ENCODE results near the gene LMO4. TPM values are rescaled to one million over a fixed set of nuclear protein-coding genes. Genes with fewer than 3 reads are reported as not detected.
A peak's percentile ranks its signal among the peaks of the same experiment; 100 is the strongest.

The LMO4 gene
- total RNA-seq, 1 experiment from 2014 or later: 38.5 TPM

- Histone ChIP-seq H2AFZ (ENCODE audit: low read depth, low read length, poor library complexity, severe bottlenecking) (peak overlapping the region; percentile 64), H3K4me1 (ENCODE audit: control insufficient read depth in 1 of 2, insufficient read depth in 2 of 2, low read length in 2 of 2) (peaks cover 16 to 42% of the 10 kb centered on the region in 2 experiments), H4K20me1 (ENCODE audit: insufficient read depth) (no peaks in the 10 kb centered on the region), H3K36me3 (ENCODE audit: control insufficient read depth in 1 of 2, insufficient read depth in 2 of 2, low read length in 2 of 2) (no peaks in the 10 kb centered on the region), H3K27me3 (ENCODE audit: insufficient read depth, low read length) (no peaks in the 10 kb centered on the region), H3K27ac (ENCODE audit: low read depth, low read length) (peak overlapping the region; percentile 77), H3K4me3 (replicated peaks in 1 of 2; ENCODE audit: low read depth in 1 of 2, low read length in 2 of 2) (peak overlapping the region; percentile 75 to 79), H3K9me3 (ENCODE audit: control insufficient read depth in 1 of 2, insufficient read depth in 1 of 2, low read depth in 1 of 2, low read length in 2 of 2) (no peaks in the 10 kb centered on the region), H3K9me2 (ENCODE audit: insufficient read depth) (no peaks in the 10 kb centered on the region), H3K79me2 (ENCODE audit: insufficient read depth, low read length) (peaks cover 16% of the 10 kb centered on the region), H3K4me2 (ENCODE audit: low read length) (peak overlapping the region; percentile 80), H3K9ac (ENCODE audit: low read length) (peak overlapping the region; percentile 76)
- RAD21 ChIA-PET (ENCODE audit: low non-redundant PET in 1 of 2, low total read pairs in 2 of 2, uncharacterized antibody in 2 of 2, unreplicated experiment in 2 of 2): interaction anchor here in 1 of 2 experiments (0.6 kb wide), 1 partner anchor 32 kb away, joined by 3 read pairs; no protein-coding TSS in a partner anchor
- POLR2A ChIA-PET: interaction anchor here (0.6 to 1.7 kb wide), 4 partner anchors 11 to 626 kb away, joined by 3 to 6 read pairs (median 4); no protein-coding TSS in a partner anchor
- TF ChIP-seq MAX (IDR thresholded peaks at IDR 0.05) (0 out of 2 replicates have a peak, but pooled peaks have one; percentile 17), CBX3 (IDR thresholded peaks at IDR 0.05; ENCODE audit: low read depth) (no peak)
- CTCF ChIA-PET: no interaction called here
- ATAC-seq (no peak), DNase-seq (ENCODE audit: low read depth, low spot score) (no peak)
- TSS peak; percentile 95 for BruUV-seq (replicated peaks)
- intact Hi-C loops (cut with micrococcal nuclease): loop anchor here (2.0 to 5.0 kb wide), 4 partner anchors 480 to 1355 kb away; partner anchors contain the start of gene PKN2
Measured at GRCh38 chr1:87327376-87328271, 1.1 kb upstream of the LMO4 start.

- intact Hi-C loops (cut with micrococcal nuclease): loop anchor here (5.0 kb wide), 2 partner anchors 478 to 1353 kb away; partner anchors contain the start of gene PKN2
- no peak for TF ChIP-seq CBX3 (IDR thresholded peaks at IDR 0.05; ENCODE audit: low read depth)
- TF ChIP-seq POLR2AphosphoS5 (IDR thresholded peaks at IDR 0.05; ENCODE audit: low read depth, low read length): 0 out of 2 replicates have a peak, but pooled peaks have one; percentile 6
- TF ChIP-seq ELF1 (IDR thresholded peaks at IDR 0.05; ENCODE audit: borderline replicate concordance, low read depth): no peak
- POLR2A ChIA-PET: interaction anchor here (0.6 to 1.7 kb wide), 2 partner anchors 624 to 1228 kb away, joined by 3 to 4 read pairs; no protein-coding TSS in a partner anchor
- peaks cover 16% of the 10 kb centered on the region for H3K79me2 ChIP-seq (ENCODE audit: insufficient read depth, low read length)
- DNase-seq (ENCODE audit: low read depth, low spot score) (no peak), ATAC-seq (no peak)
- H3K9ac ChIP-seq (ENCODE audit: low read length): peak overlapping the region; percentile 75
- peak overlapping the region; percentile 77 for H3K27ac ChIP-seq (ENCODE audit: low read depth, low read length)
- peak overlapping the region; percentile 78 for H3K4me2 ChIP-seq (ENCODE audit: low read length)
- no TSS peak for BruUV-seq (replicated peaks)
- CTCF ChIA-PET: interaction anchor here (1.3 kb wide), 1 partner anchor 36 kb away, joined by 3 read pairs; no protein-coding TSS in a partner anchor
- RAD21 ChIA-PET (ENCODE audit: low non-redundant PET in 1 of 2, low total read pairs in 2 of 2, uncharacterized antibody in 2 of 2, unreplicated experiment in 2 of 2): interaction anchor here in 1 of 2 experiments (0.6 kb wide), 1 partner anchor 1379 kb away, joined by 4 read pairs; no protein-coding TSS in a partner anchor
- peak overlapping the region; percentile 75 to 79 for H3K4me3 ChIP-seq (replicated peaks in 1 of 2; ENCODE audit: low read depth in 1 of 2, low read length in 2 of 2)
- H3K4me1 ChIP-seq (ENCODE audit: control insufficient read depth in 1 of 2, insufficient read depth in 2 of 2, low read length in 2 of 2): peaks cover 18 to 45% of the 10 kb centered on the region in 2 experiments
- H3K9me2 ChIP-seq (ENCODE audit: insufficient read depth): no peaks in the 10 kb centered on the region
- no peaks in the 10 kb centered on the region for H4K20me1 ChIP-seq (ENCODE audit: insufficient read depth)
- no peaks in the 10 kb centered on the region for H3K9me3 ChIP-seq (ENCODE audit: control insufficient read depth in 1 of 2, insufficient read depth in 1 of 2, low read depth in 1 of 2, low read length in 2 of 2)
- no peak overlapping the region for H2AFZ ChIP-seq (ENCODE audit: low read depth, low read length, poor library complexity, severe bottlenecking)
- no peaks in the 10 kb centered on the region for H3K36me3 ChIP-seq (ENCODE audit: control insufficient read depth in 1 of 2, insufficient read depth in 2 of 2, low read length in 2 of 2)
- no peaks in the 10 kb centered on the region for H3K27me3 ChIP-seq (ENCODE audit: insufficient read depth, low read length)
Measured at GRCh38 chr1:87329051-87329525, 408 bp downstream of the LMO4 start.
